KOPT-K1 (cell line): ENCODE measurements around the gene C1QL4.

Experiments used
- H3K27ac ChIP-seq: fragments of 200-600 bp; sonication (generic); 2 replicates; pipeline ENCODE4 v1.5.1; 2016; ENCODE audit warnings: antibody characterized with exemption, mild to moderate bottlenecking, low read depth, low read length; ENCODE audit not compliant: poor library complexity, severe bottlenecking
- H3K36me3 ChIP-seq: fragments of 200-600 bp; sonication (generic); 2 replicates; pipeline ENCODE4 v1.5.1; 2017; ENCODE audit warnings: antibody characterized with exemption, mild to moderate bottlenecking, low read length, moderate library complexity; ENCODE audit not compliant: insufficient read depth
- H3K9me3 ChIP-seq: fragments of 200-600 bp; sonication (generic); 2 replicates; pipeline ENCODE4 v1.5.1; 2017; ENCODE audit warnings: antibody characterized with exemption, low read length, mild to moderate bottlenecking; ENCODE audit not compliant: insufficient read depth, poor library complexity, severe bottlenecking

The C1QL4 gene

GRCh38 chr12:49358483-49359141 is 21.6 kb upstream of the C1QL4 start:
- Histone ChIP-seq H3K9me3 (no peaks in the 10 kb centered on the region), H3K27ac (no peak overlapping the region), H3K36me3 (no peaks in the 10 kb centered on the region)

- Histone ChIP-seq H3K27ac (no peak overlapping the region), H3K36me3 (no peaks in the 10 kb centered on the region), H3K9me3 (no peaks in the 10 kb centered on the region)
These were observed 20.2 kb upstream of the C1QL4 start for GRCh38 chr12:49357103-49357678.

- Histone ChIP-seq H3K9me3 (no peaks in the 10 kb centered on the region), H3K36me3 (no peaks in the 10 kb centered on the region), H3K27ac (no peak overlapping the region)
These were observed 18.9 kb upstream of the C1QL4 start for GRCh38 chr12:49355913-49356312.

GRCh38 chr12:49352351-49352750 is 15.4 kb upstream of the C1QL4 start:
- Histone ChIP-seq H3K27ac (no peak overlapping the region), H3K9me3 (no peaks in the 10 kb centered on the region), H3K36me3 (no peaks in the 10 kb centered on the region)

- Histone ChIP-seq H3K36me3 (no peaks in the 10 kb centered on the region), H3K27ac (no peak overlapping the region), H3K9me3 (no peaks in the 10 kb centered on the region)
These were observed 12.3 kb upstream of the C1QL4 start for GRCh38 chr12:49349266-49349665.

- Histone ChIP-seq H3K27ac (no peak overlapping the region), H3K36me3 (no peaks in the 10 kb centered on the region), H3K9me3 (no peaks in the 10 kb centered on the region)
These were observed 11.8 kb upstream of the C1QL4 start for GRCh38 chr12:49348781-49349180.

- H3K9me3 ChIP-seq = no peaks in the 10 kb centered on the region
- no peaks in the 10 kb centered on the region for H3K36me3 ChIP-seq
- H3K27ac ChIP-seq = no peak overlapping the region
These were observed 10.6 kb upstream of the C1QL4 start for GRCh38 chr12:49347311-49348193.

GRCh38 chr12:49346659-49347310 is 9.8 kb upstream of the C1QL4 start, which contains the start of gene DNAJC22:
TSS of gene DNAJC22 (plus strand) at chr12:49346888. CDS start at chr12:49348873, 1,985 bp downstream.
- Histone ChIP-seq H3K36me3 (no peaks in the 10 kb centered on the region), H3K9me3 (no peaks in the 10 kb centered on the region), H3K27ac (no peak within 1 kb of the TSS)

- H3K9me3 ChIP-seq = no peaks in the 10 kb centered on the region
- H3K27ac ChIP-seq = no peak overlapping the region
- no peaks in the 10 kb centered on the region for H3K36me3 ChIP-seq
These were observed 9.1 kb upstream of the C1QL4 start for GRCh38 chr12:49345825-49346658.

- Histone ChIP-seq H3K27ac (no peak overlapping the region), H3K36me3 (no peaks in the 10 kb centered on the region), H3K9me3 (no peaks in the 10 kb centered on the region)
These were observed 8.2 kb upstream of the C1QL4 start for GRCh38 chr12:49345051-49345824.

- no peaks in the 10 kb centered on the region for H3K9me3 ChIP-seq
- no peak overlapping the region for H3K27ac ChIP-seq
- H3K36me3 ChIP-seq = no peaks in the 10 kb centered on the region
These were observed 7.6 kb upstream of the C1QL4 start for GRCh38 chr12:49344486-49345050.

- H3K27ac ChIP-seq = no peak overlapping the region
- H3K9me3 ChIP-seq = no peaks in the 10 kb centered on the region
- H3K36me3 ChIP-seq = no peaks in the 10 kb centered on the region
These were observed 6.1 kb upstream of the C1QL4 start for GRCh38 chr12:49342914-49343731.
